Activated naive CD8-positive, alpha-beta T cell (primary cell): ENCODE measurements around the gene TBC1D16.

Experiments used
- H3K27ac Mint-ChIP-seq: one replicate; pipeline ENCODE4 v1.8.0; 2021; ENCODE audit warnings: mixed read lengths
- H3K27me3 Mint-ChIP-seq: one replicate; pipeline ENCODE4 v1.8.0; 2021; ENCODE audit warnings: mixed read lengths
- H3K36me3 Mint-ChIP-seq: one replicate; pipeline ENCODE4 v1.8.0; 2021; ENCODE audit warnings: mixed read lengths
- H3K4me1 Mint-ChIP-seq: one replicate; pipeline ENCODE4 v1.8.0; 2021; ENCODE audit warnings: low read depth, mixed read lengths
- H3K4me3 Mint-ChIP-seq: one replicate; pipeline ENCODE4 v1.8.0; 2021; ENCODE audit warnings: mild to moderate bottlenecking, mixed read lengths
- H3K9me3 Mint-ChIP-seq: one replicate; pipeline ENCODE4 v1.8.0; 2021; ENCODE audit warnings: low read depth, mixed read lengths

Gene TBC1D16

GRCh38 chr17:79935197-79935885, 100.3 kb downstream of the TBC1D16 start:
- H3K36me3 Mint-ChIP-seq = no peaks in the 10 kb centered on the region
- peaks cover 13% of the 10 kb centered on the region for H3K27me3 Mint-ChIP-seq
- H3K9me3 Mint-ChIP-seq = no peaks in the 10 kb centered on the region
- H3K4me3 Mint-ChIP-seq = no peak overlapping the region
- H3K4me1 Mint-ChIP-seq = peaks cover 9% of the 10 kb centered on the region
- no peak overlapping the region for H3K27ac Mint-ChIP-seq

- no peaks in the 10 kb centered on the region for H3K9me3 Mint-ChIP-seq
- H3K27ac Mint-ChIP-seq = no peak overlapping the region
- H3K27me3 Mint-ChIP-seq = peaks cover 13% of the 10 kb centered on the region
- no peak overlapping the region for H3K4me3 Mint-ChIP-seq
- H3K36me3 Mint-ChIP-seq = no peaks in the 10 kb centered on the region
- peaks cover 9% of the 10 kb centered on the region for H3K4me1 Mint-ChIP-seq
Observed at GRCh38 chr17:79934653-79934970, 101.1 kb downstream of the TBC1D16 start.

- Mint-ChIP-seq H3K4me3 (no peak overlapping the region), H3K27me3 (peaks cover 13% of the 10 kb centered on the region), H3K4me1 (peaks cover 9% of the 10 kb centered on the region), H3K27ac (no peak overlapping the region), H3K9me3 (no peaks in the 10 kb centered on the region), H3K36me3 (no peaks in the 10 kb centered on the region)
Observed at GRCh38 chr17:79933863-79934652, 101.6 kb downstream of the TBC1D16 start.

- Mint-ChIP-seq H3K36me3 (no peaks in the 10 kb centered on the region), H3K27me3 (peaks cover 21% of the 10 kb centered on the region), H3K27ac (no peak overlapping the region), H3K4me1 (peaks cover 13% of the 10 kb centered on the region), H3K4me3 (no peak overlapping the region), H3K9me3 (no peaks in the 10 kb centered on the region)
Observed at GRCh38 chr17:79932451-79933306, 103.0 kb downstream of the TBC1D16 start.

- Mint-ChIP-seq H3K36me3 (no peaks in the 10 kb centered on the region), H3K4me1 (peaks cover 13% of the 10 kb centered on the region), H3K9me3 (no peaks in the 10 kb centered on the region), H3K4me3 (no peak overlapping the region), H3K27me3 (peaks cover 19% of the 10 kb centered on the region), H3K27ac (no peak overlapping the region)
Observed at GRCh38 chr17:79931817-79932309, 103.8 kb downstream of the TBC1D16 start.

- no peak overlapping the region for H3K4me3 Mint-ChIP-seq
- peaks cover 19% of the 10 kb centered on the region for H3K27me3 Mint-ChIP-seq
Observed at GRCh38 chr17:79930877-79931816, 104.5 kb downstream of the TBC1D16 start.

GRCh38 chr17:79930062-79930876, 105.4 kb downstream of the TBC1D16 start:
- Mint-ChIP-seq H3K36me3 (no peaks in the 10 kb centered on the region), H3K4me1 (peaks cover 13% of the 10 kb centered on the region), H3K4me3 (no peak overlapping the region), H3K27ac (no peak overlapping the region), H3K9me3 (no peaks in the 10 kb centered on the region), H3K27me3 (peaks cover 19% of the 10 kb centered on the region)

More at GRCh38 chr17:79930877-79931816, 104.5 kb downstream of the TBC1D16 start:
- no peaks in the 10 kb centered on the region for H3K9me3 Mint-ChIP-seq
- no peak overlapping the region for H3K27ac Mint-ChIP-seq
- peaks cover 13% of the 10 kb centered on the region for H3K4me1 Mint-ChIP-seq
- H3K36me3 Mint-ChIP-seq = no peaks in the 10 kb centered on the region

- peaks cover 13% of the 10 kb centered on the region for H3K4me1 Mint-ChIP-seq
- H3K9me3 Mint-ChIP-seq = no peaks in the 10 kb centered on the region
- peaks cover 19% of the 10 kb centered on the region for H3K27me3 Mint-ChIP-seq
- H3K36me3 Mint-ChIP-seq = no peaks in the 10 kb centered on the region
- H3K4me3 Mint-ChIP-seq = no peak overlapping the region
- no peak overlapping the region for H3K27ac Mint-ChIP-seq
Observed at GRCh38 chr17:79929257-79930061, 106.2 kb downstream of the TBC1D16 start.

- H3K27ac Mint-ChIP-seq = no peak overlapping the region
- peaks cover 19% of the 10 kb centered on the region for H3K27me3 Mint-ChIP-seq
- no peak overlapping the region for H3K4me3 Mint-ChIP-seq
- no peaks in the 10 kb centered on the region for H3K9me3 Mint-ChIP-seq
- H3K36me3 Mint-ChIP-seq = no peaks in the 10 kb centered on the region
- peaks cover 13% of the 10 kb centered on the region for H3K4me1 Mint-ChIP-seq
Observed at GRCh38 chr17:79928502-79929256, 107.0 kb downstream of the TBC1D16 start.

- H3K9me3 Mint-ChIP-seq = no peaks in the 10 kb centered on the region
- peaks cover 18% of the 10 kb centered on the region for H3K27me3 Mint-ChIP-seq
- H3K36me3 Mint-ChIP-seq = no peaks in the 10 kb centered on the region
- peaks cover 9% of the 10 kb centered on the region for H3K4me1 Mint-ChIP-seq
- H3K27ac Mint-ChIP-seq = no peak overlapping the region
- no peak overlapping the region for H3K4me3 Mint-ChIP-seq
Observed at GRCh38 chr17:79927688-79928501, 107.8 kb downstream of the TBC1D16 start.

GRCh38 chr17:79927136-79927661, 108.5 kb downstream of the TBC1D16 start:
- H3K4me3 Mint-ChIP-seq = no peak overlapping the region
- no peak overlapping the region for H3K27ac Mint-ChIP-seq
- no peaks in the 10 kb centered on the region for H3K9me3 Mint-ChIP-seq
- H3K4me1 Mint-ChIP-seq = peaks cover 8% of the 10 kb centered on the region
- peaks cover 12% of the 10 kb centered on the region for H3K27me3 Mint-ChIP-seq
- H3K36me3 Mint-ChIP-seq = no peaks in the 10 kb centered on the region
